Stimulated activated memory B cell treated with anti-CD40 and anti-IgM and Interleukin-4, amounts not matched to agents 10 μg/mL and 1 μg/mL and 100 μg/mL, for 72 hours (primary cell): ENCODE data around the gene DGKQ.
"Not testable (repeated sequence)": the region's sequence is repeated elsewhere in the genome, so short reads cannot be mapped to it uniquely, and the experiment has no call there.

Source experiments
- ATAC-seq: fragments of 150-1000 bp; cut with Tn5 transposase; 2 replicates; pipeline ENCODE4 v1.10.0; 2021
- H3K27ac Mint-ChIP-seq: one replicate; pipeline ENCODE4 v1.8.0; 2022; ENCODE audit warnings: mild to moderate bottlenecking, mixed read lengths
- H3K27me3 Mint-ChIP-seq: one replicate; pipeline ENCODE4 v1.8.0; 2022; ENCODE audit warnings: mixed read lengths
- H3K36me3 Mint-ChIP-seq: one replicate; pipeline ENCODE4 v1.8.0; 2022; ENCODE audit warnings: mixed read lengths
- H3K4me1 Mint-ChIP-seq: one replicate; pipeline ENCODE4 v1.8.0; 2022; ENCODE audit warnings: mixed read lengths
- H3K4me3 Mint-ChIP-seq: one replicate; pipeline ENCODE4 v1.8.0; 2022; ENCODE audit warnings: mild to moderate bottlenecking, moderate library complexity, mixed read lengths
- H3K9me3 Mint-ChIP-seq: one replicate; pipeline ENCODE4 v1.8.0; 2022; ENCODE audit warnings: mixed read lengths

Gene DGKQ

DNA sequence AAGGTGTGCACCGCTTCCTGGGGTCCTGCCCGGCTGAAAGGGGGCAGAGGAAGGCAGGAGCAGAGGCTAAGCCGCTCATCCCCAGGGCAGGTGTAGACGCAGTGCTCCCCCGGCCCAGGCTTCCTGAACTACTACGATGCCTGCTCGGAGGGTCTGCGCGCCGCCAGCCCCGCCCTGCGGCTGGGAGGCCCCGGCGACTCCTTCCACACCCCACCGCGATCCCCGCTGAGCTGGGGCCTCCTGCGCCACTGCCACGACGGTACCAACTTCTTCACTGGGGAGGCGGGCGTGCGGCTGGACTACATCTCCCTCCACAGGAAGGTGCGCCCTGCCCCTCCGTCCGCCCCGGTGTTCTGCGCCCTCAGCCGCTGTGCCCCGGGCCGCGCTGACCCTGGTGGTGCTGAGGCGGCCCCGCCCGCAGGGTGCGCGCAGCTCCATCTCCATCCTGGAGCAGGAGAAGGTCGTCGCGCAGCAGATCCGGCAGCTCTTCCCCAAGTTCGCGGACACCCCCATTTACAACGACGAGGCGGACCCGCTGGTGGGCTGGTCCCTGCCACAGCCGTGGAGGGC is 28.3 kb upstream of the DGKQ start:
- H3K36me3 Mint-ChIP-seq: no peaks in the 10 kb centered on the region
- H3K4me1 Mint-ChIP-seq: peaks cover 30% of the 10 kb centered on the region
- no peak for ATAC-seq
- peaks cover 59% of the 10 kb centered on the region for H3K27me3 Mint-ChIP-seq
- no peak overlapping the region for H3K27ac Mint-ChIP-seq
- peaks cover 3% of the 10 kb centered on the region for H3K9me3 Mint-ChIP-seq
- H3K4me3 Mint-ChIP-seq: no peak overlapping the region

DNA sequence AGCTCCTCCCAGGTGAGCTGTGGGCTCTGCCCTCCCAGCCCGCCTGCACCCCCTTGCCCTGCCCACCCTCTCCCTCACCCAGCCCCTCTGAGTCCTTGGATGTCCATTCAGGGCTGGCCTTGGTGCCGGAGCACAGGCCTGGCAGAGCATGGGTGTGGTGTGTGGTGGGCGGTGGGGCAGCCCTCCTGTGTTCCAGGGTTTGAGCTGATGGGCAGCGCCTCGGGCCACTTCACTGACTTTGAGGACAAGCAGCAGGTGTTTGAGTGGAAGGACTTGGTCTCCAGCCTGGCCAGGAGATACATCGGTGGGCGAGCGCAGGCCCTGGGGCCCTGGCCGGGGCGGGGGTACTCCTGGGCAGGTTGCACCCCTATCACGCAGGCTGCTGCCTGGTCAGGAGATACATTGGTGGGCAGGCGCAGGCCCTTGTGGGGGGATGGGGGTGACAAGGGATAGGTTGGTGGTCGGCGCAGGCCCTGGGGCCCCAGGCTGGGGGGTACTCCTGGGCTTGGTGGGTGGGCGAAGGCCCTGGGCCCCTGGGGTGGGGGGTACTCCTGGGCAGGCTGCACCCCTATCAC is 27.4 kb upstream of the DGKQ start:
- Mint-ChIP-seq H3K27me3 (peaks cover 59% of the 10 kb centered on the region), H3K4me1 (peaks cover 30% of the 10 kb centered on the region), H3K36me3 (no peaks in the 10 kb centered on the region), H3K9me3 (peaks cover 3% of the 10 kb centered on the region), H3K27ac (no peak overlapping the region), H3K4me3 (no peak overlapping the region)
- peak; percentile 27 for ATAC-seq

- no peak for ATAC-seq
- peaks cover 3% of the 10 kb centered on the region for H3K9me3 Mint-ChIP-seq
- H3K36me3 Mint-ChIP-seq: no peaks in the 10 kb centered on the region
- H3K27ac Mint-ChIP-seq: no peak overlapping the region
- peaks cover 56% of the 10 kb centered on the region for H3K27me3 Mint-ChIP-seq
- peaks cover 35% of the 10 kb centered on the region for H3K4me1 Mint-ChIP-seq
- H3K4me3 Mint-ChIP-seq: no peak overlapping the region
Measured at GRCh38 chr4:999882-1000425, 26.6 kb upstream of the DGKQ start.

GRCh38 chr4:999240-999863 is 26.0 kb upstream of the DGKQ start:
- not testable (repeated sequence) for H3K36me3 Mint-ChIP-seq, H3K9me3 Mint-ChIP-seq, H3K4me3 Mint-ChIP-seq, H3K27ac Mint-ChIP-seq, ATAC-seq
- peaks cover 50% of the 10 kb centered on the region for H3K27me3 Mint-ChIP-seq
- H3K4me1 Mint-ChIP-seq: peaks cover 35% of the 10 kb centered on the region

DNA sequence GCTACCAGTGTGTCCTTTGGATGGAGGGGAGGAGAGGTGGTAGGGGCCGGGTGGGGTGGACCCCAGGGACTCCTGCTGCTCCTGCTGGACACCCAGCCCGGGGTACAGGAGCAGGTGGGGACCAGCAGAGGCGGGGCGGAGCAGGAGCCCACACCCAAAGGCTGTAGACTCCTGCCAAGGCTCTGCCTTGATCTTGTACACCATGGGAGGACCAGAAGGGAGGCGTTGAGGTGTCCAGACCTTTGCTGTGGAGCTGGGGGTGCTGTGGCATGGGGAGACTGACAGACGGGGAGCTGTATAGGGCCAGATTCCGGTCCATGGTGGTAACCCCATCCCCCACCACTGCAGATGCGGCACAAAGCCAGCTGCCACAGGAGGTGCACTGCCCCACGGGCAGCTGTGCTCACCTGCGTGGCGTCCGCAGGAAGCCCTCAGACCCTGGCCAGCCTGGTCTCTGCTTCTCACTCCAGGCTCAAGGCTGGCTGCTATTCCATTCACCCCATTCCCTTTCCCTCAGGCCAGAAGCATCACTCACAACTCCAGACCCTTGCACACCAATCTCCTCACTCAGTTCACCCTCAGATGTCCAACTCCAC is 24.8 kb upstream of the DGKQ start:
- H3K4me1 Mint-ChIP-seq: peaks cover 35% of the 10 kb centered on the region
- H3K27me3 Mint-ChIP-seq: peaks cover 42% of the 10 kb centered on the region
- no peak for ATAC-seq
- H3K4me3 Mint-ChIP-seq: no peak overlapping the region
- no peak overlapping the region for H3K27ac Mint-ChIP-seq
- no peaks in the 10 kb centered on the region for H3K36me3 Mint-ChIP-seq
- H3K9me3 Mint-ChIP-seq: peaks cover 3% of the 10 kb centered on the region

GRCh38 chr4:997375-998071 is 24.2 kb upstream of the DGKQ start:
- Mint-ChIP-seq H3K4me3 (no peak overlapping the region), H3K9me3 (peaks cover 3% of the 10 kb centered on the region), H3K36me3 (no peaks in the 10 kb centered on the region), H3K27ac (no peak overlapping the region), H3K27me3 (peaks cover 42% of the 10 kb centered on the region), H3K4me1 (peaks cover 35% of the 10 kb centered on the region)
- ATAC-seq: peak; percentile 18

- H3K36me3 Mint-ChIP-seq: no peaks in the 10 kb centered on the region
- ATAC-seq: no peak
- H3K27ac Mint-ChIP-seq: no peak overlapping the region
- H3K4me1 Mint-ChIP-seq: peaks cover 35% of the 10 kb centered on the region
- H3K9me3 Mint-ChIP-seq: peaks cover 3% of the 10 kb centered on the region
- peak overlapping the region; percentile 26 for H3K4me3 Mint-ChIP-seq
- H3K27me3 Mint-ChIP-seq: peaks cover 42% of the 10 kb centered on the region
Measured at GRCh38 chr4:996997-997374, 23.6 kb upstream of the DGKQ start.

GRCh38 chr4:996030-996996 is 22.9 kb upstream of the DGKQ start:
- peaks cover 42% of the 10 kb centered on the region for H3K27me3 Mint-ChIP-seq
- H3K4me1 Mint-ChIP-seq: peaks cover 35% of the 10 kb centered on the region
- no peaks in the 10 kb centered on the region for H3K36me3 Mint-ChIP-seq
- peak overlapping the region; percentile 26 for H3K4me3 Mint-ChIP-seq
- H3K9me3 Mint-ChIP-seq: peaks cover 3% of the 10 kb centered on the region
- ATAC-seq: no peak
- no peak overlapping the region for H3K27ac Mint-ChIP-seq

- Mint-ChIP-seq H3K9me3 (peaks cover 3% of the 10 kb centered on the region), H3K36me3 (peaks cover 7% of the 10 kb centered on the region), H3K27ac (no peak overlapping the region), H3K4me3 (no peak overlapping the region), H3K27me3 (peaks cover 42% of the 10 kb centered on the region), H3K4me1 (peaks cover 35% of the 10 kb centered on the region)
- no peak for ATAC-seq
Measured at GRCh38 chr4:995311-996026, 22.1 kb upstream of the DGKQ start.

- peaks cover 20% of the 10 kb centered on the region for H3K4me1 Mint-ChIP-seq
- H3K36me3 Mint-ChIP-seq: peaks cover 18% of the 10 kb centered on the region
- no peak for ATAC-seq
- peak within 1 kb of the TSS; percentile 60 for H3K27ac Mint-ChIP-seq
- peak within 1 kb of the TSS; percentile 31 for H3K4me3 Mint-ChIP-seq
- H3K9me3 Mint-ChIP-seq: no peaks in the 10 kb centered on the region
- H3K27me3 Mint-ChIP-seq: peaks cover 29% of the 10 kb centered on the region
Measured at GRCh38 chr4:993111-994029, 20.0 kb upstream of the DGKQ start, which contains the start of gene SLC26A1. Gene SLC26A1 (minus strand): TSS chr4:993404. CDS start chr4:991703, 1,701 bp downstream.

- Mint-ChIP-seq H3K4me3 (peak overlapping the region; percentile 31), H3K36me3 (peaks cover 19% of the 10 kb centered on the region), H3K27me3 (peaks cover 21% of the 10 kb centered on the region), H3K9me3 (no peaks in the 10 kb centered on the region), H3K27ac (peak overlapping the region; percentile 60), H3K4me1 (peaks cover 22% of the 10 kb centered on the region)
- ATAC-seq: peak; percentile 50
Measured at GRCh38 chr4:992297-993110, 19.1 kb upstream of the DGKQ start.
